Stimulated activated CD4-positive, alpha-beta T cell treated with anti-CD3 and anti-CD28 coated beads, Interleukin-2, amount 100 ng/mL, for 4 hours (primary cell): ENCODE results near the gene PHF21B.
"Not testable (repeated sequence)": the region's sequence is repeated elsewhere in the genome, so short reads cannot be mapped to it uniquely, and the experiment has no call there.

Experiments used
- DNase-seq: peaks from one replicate; pipeline ENCODE4 v3.0.0-alpha.2; 2020; ENCODE audit warnings: low read depth

Gene PHF21B

GRCh38 chr22:44988671-44989070 lies 21.1 kb downstream of the PHF21B start:
- DNase-seq, result no peak

- DNase-seq, result no peak
Observed at GRCh38 chr22:44986926-44987325, 22.9 kb downstream of the PHF21B start.

GRCh38 chr22:44985906-44986527 lies 23.8 kb downstream of the PHF21B start:
- DNase-seq, result no peak

- DNase-seq, result no peak
Observed at GRCh38 chr22:44983878-44984482, 25.8 kb downstream of the PHF21B start.

GRCh38 chr22:44982445-44982844 lies 27.4 kb downstream of the PHF21B start:
- no peak for DNase-seq

- DNase-seq, result no peak
Observed at GRCh38 chr22:44981857-44982256, 27.9 kb downstream of the PHF21B start.

GRCh38 chr22:44979154-44979553 lies 30.7 kb downstream of the PHF21B start:
- DNase-seq, result no peak

GRCh38 chr22:44975427-44976262 lies 34.2 kb downstream of the PHF21B start:
- peak; percentile 5 for DNase-seq

- DNase-seq, result no peak
Observed at GRCh38 chr22:44974454-44974853, 35.4 kb downstream of the PHF21B start.

GRCh38 chr22:44973829-44974228 lies 36.0 kb downstream of the PHF21B start:
- DNase-seq, result no peak

GRCh38 chr22:44972363-44973083 lies 37.3 kb downstream of the PHF21B start:
- no peak for DNase-seq

- no peak for DNase-seq
Observed at GRCh38 chr22:44971651-44972362, 38.0 kb downstream of the PHF21B start.

GRCh38 chr22:44970291-44970690 lies 39.5 kb downstream of the PHF21B start:
- no peak for DNase-seq

- no peak for DNase-seq
Observed at GRCh38 chr22:44969817-44970216, 40.0 kb downstream of the PHF21B start.

GRCh38 chr22:44968736-44969135 lies 41.1 kb downstream of the PHF21B start:
- no peak for DNase-seq

- no peak for DNase-seq
Observed at GRCh38 chr22:44965171-44965570, 44.6 kb downstream of the PHF21B start.

- no peak for DNase-seq
Observed at GRCh38 chr22:44964722-44965078, 45.1 kb downstream of the PHF21B start.

- DNase-seq, result no peak
Observed at GRCh38 chr22:44963832-44964721, 45.7 kb downstream of the PHF21B start.

- DNase-seq, result no peak
Observed at GRCh38 chr22:44962741-44963454, 46.9 kb downstream of the PHF21B start.

GRCh38 chr22:44961682-44962081 lies 48.1 kb downstream of the PHF21B start:
- DNase-seq, result not testable (repeated sequence)
